ENCODE results near the gene MYOG. TPM values are rescaled to one million over a fixed set of nuclear protein-coding genes. Genes with fewer than 3 reads are reported as not detected.

The MYOG gene
- total RNA-seq, 5 donors from 2014 or later (not counting 1 experiment from before 2014, with no cell fraction given): not detected

DNA sequence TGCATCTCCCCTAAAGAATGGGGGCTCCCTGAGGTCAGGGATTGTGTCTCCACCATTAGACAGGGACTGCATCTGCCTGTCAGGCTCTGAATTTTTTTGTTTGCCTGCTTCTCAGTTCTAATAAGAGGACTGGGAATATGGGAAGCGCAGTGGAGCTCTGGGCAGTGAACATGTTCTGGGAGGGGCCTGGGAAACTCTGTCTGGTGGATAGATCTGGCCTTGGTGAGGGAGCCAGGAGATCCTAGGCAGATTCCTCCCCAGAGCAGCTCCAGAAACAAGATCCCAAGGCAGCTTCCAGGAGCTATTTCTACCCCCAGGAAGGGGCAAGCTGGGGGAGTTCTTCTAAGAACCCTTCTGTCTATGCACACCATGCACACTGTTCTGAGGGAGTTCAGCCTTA is 12.6 kb upstream of the MYOG start:
- no peak overlapping the region for H3K27ac Mint-ChIP-seq
- H3K4me1 Mint-ChIP-seq: no peaks in the 10 kb centered on the region
- Histone ChIP-seq H3K27ac (ENCODE audit: low read length) (no peak overlapping the region), H3K4me3 (ENCODE audit: control insufficient read depth in 1 of 2, extremely low read depth in 1 of 2, low read length in 1 of 2) (no peak overlapping the region), H3K27me3 (replicated peaks in 1 of 2; ENCODE audit: control insufficient read depth in 2 of 2, extremely low read depth in 1 of 2, insufficient read depth in 2 of 2, low read length in 1 of 2) (peaks cover 0 to 11% of the 10 kb centered on the region in 2 experiments), H3K4me1 (ENCODE audit: control insufficient read depth in 1 of 2, extremely low read depth in 1 of 2, insufficient read depth in 2 of 2, low read length in 2 of 2) (no peaks in the 10 kb centered on the region), H3K36me3 (ENCODE audit: control insufficient read depth in 2 of 2, extremely low read depth in 1 of 2, insufficient read depth in 1 of 2, low read length in 1 of 2) (no peaks in the 10 kb centered on the region), H3K9me3 (no peaks in the 10 kb centered on the region)
- DNase-seq (no peak), ATAC-seq (replicated peaks in 1 of 4) (no peak)
- H3K36me3 Mint-ChIP-seq: peaks cover 3% of the 10 kb centered on the region
- CTCF ChIA-PET: no interaction called here
- peaks cover 10 to 25% (median 24%) of the 10 kb centered on the region in 3 donors for H3K9me3 Mint-ChIP-seq
- peaks cover 13 to 33% of the 10 kb centered on the region in 2 donors for H3K27me3 Mint-ChIP-seq
- POLR2A ChIA-PET: no interaction called here
- WGBS (ENCODE audit: insufficient coverage): 80% methylated on average over 1 of the region's 1 CpG
- H3K4me3 Mint-ChIP-seq: no peak overlapping the region

GRCh38 chr1:203097001-203097400 is 11.2 kb upstream of the MYOG start:
- CTCF ChIA-PET: no interaction called here

GRCh38 chr1:203096566-203096965 is 10.8 kb upstream of the MYOG start:
- ChIA-PET CTCF (no interaction called here), POLR2A (no interaction called here)
- no peak for ATAC-seq (replicated peaks in 1 of 4)

More at GRCh38 chr1:203097001-203097400, 11.2 kb upstream of the MYOG start:
- no peak overlapping the region for H3K27ac ChIP-seq (ENCODE audit: low read length)
- H3K27me3 ChIP-seq (replicated peaks in 1 of 2; ENCODE audit: control insufficient read depth in 2 of 2, extremely low read depth in 1 of 2, insufficient read depth in 2 of 2, low read length in 1 of 2): peaks cover 0 to 12% of the 10 kb centered on the region in 2 experiments
- no peak overlapping the region for H3K4me3 ChIP-seq (ENCODE audit: control insufficient read depth in 1 of 2, extremely low read depth in 1 of 2, low read length in 1 of 2)
- ATAC-seq (replicated peaks in 1 of 4) (no peak), DNase-seq (no peak)
- no peaks in the 10 kb centered on the region for H3K4me1 ChIP-seq (ENCODE audit: control insufficient read depth in 1 of 2, extremely low read depth in 1 of 2, insufficient read depth in 2 of 2, low read length in 2 of 2)
- H3K9me3 Mint-ChIP-seq: peaks cover 10 to 25% (median 24%) of the 10 kb centered on the region in 3 donors
- H3K36me3 Mint-ChIP-seq: peaks cover 3% of the 10 kb centered on the region
- POLR2A ChIA-PET: no interaction called here
- H3K9me3 ChIP-seq: no peaks in the 10 kb centered on the region
- H3K4me3 Mint-ChIP-seq: no peak overlapping the region
- whole genome bisulfite sequencing (ENCODE audit: insufficient coverage): 62% methylated on average over 1 of the region's 1 CpG
- no peaks in the 10 kb centered on the region for H3K4me1 Mint-ChIP-seq
- H3K27me3 Mint-ChIP-seq: peaks cover 22 to 42% of the 10 kb centered on the region in 2 donors
- H3K27ac Mint-ChIP-seq: no peak overlapping the region
- H3K36me3 ChIP-seq (ENCODE audit: control insufficient read depth in 2 of 2, extremely low read depth in 1 of 2, insufficient read depth in 1 of 2, low read length in 1 of 2): no peaks in the 10 kb centered on the region

DNA sequence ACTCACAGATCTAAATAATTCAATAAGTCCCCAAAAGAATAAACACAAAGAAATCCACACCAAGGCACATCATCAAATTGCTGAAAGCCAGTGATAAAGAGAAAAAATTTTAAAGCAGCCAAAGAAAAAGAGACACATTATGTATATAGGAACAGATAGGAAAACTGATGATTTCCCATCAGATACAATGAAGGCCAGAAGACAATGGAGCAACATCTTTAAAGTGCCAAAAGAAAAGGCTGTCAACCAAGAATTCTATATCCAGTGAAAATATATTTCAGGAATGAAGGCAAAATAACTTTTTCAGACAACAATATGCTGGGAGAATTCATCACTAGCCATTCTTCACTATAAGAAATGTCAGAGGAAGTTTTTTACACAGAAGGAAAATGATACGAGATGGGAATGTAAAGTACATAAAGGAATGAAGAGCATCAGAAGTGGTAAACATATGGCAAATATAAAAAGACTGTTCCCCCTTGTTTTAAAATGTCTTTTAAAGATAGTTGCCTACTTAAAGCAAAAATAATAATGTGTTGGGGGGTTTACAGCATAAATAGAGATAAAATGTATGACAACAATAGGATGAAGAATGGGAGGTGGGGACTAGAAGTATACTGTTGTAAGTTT is 9.4 kb upstream of the MYOG start:
- H3K27ac ChIP-seq (ENCODE audit: low read length): no peak overlapping the region
- peaks cover 3% of the 10 kb centered on the region for H3K36me3 Mint-ChIP-seq
- ChIA-PET POLR2A (no interaction called here), CTCF (no interaction called here)
- H3K4me3 ChIP-seq (ENCODE audit: control insufficient read depth in 1 of 2, extremely low read depth in 1 of 2, low read length in 1 of 2): no peak overlapping the region
- ATAC-seq (replicated peaks in 1 of 4): no peak
- H3K9me3 Mint-ChIP-seq: peaks cover 10 to 25% (median 24%) of the 10 kb centered on the region in 3 donors
- H3K27me3 Mint-ChIP-seq: peaks cover 30 to 48% of the 10 kb centered on the region in 2 donors
- H3K4me1 Mint-ChIP-seq: no peaks in the 10 kb centered on the region
- H3K27ac Mint-ChIP-seq: no peak overlapping the region
- H3K9me3 ChIP-seq: no peaks in the 10 kb centered on the region
- H3K36me3 ChIP-seq (ENCODE audit: control insufficient read depth in 2 of 2, extremely low read depth in 1 of 2, insufficient read depth in 1 of 2, low read length in 1 of 2): no peaks in the 10 kb centered on the region
- DNase-seq: no peak
- H3K4me1 ChIP-seq (ENCODE audit: control insufficient read depth in 1 of 2, extremely low read depth in 1 of 2, insufficient read depth in 2 of 2, low read length in 2 of 2): no peaks in the 10 kb centered on the region
- no peak overlapping the region for H3K4me3 Mint-ChIP-seq
- H3K27me3 ChIP-seq (replicated peaks in 1 of 2; ENCODE audit: control insufficient read depth in 2 of 2, extremely low read depth in 1 of 2, insufficient read depth in 2 of 2, low read length in 1 of 2): peaks cover 0 to 21% of the 10 kb centered on the region in 2 experiments
- no CpG with 5 or more reads among the region's 1 CpG for WGBS (ENCODE audit: insufficient coverage)

More at GRCh38 chr1:203096566-203096965, 10.8 kb upstream of the MYOG start:
- DNase-seq: no peak
- Mint-ChIP-seq H3K4me3 (no peak overlapping the region), H3K36me3 (peaks cover 3% of the 10 kb centered on the region), H3K9me3 (peaks cover 10 to 25% (median 24%) of the 10 kb centered on the region in 3 donors), H3K27me3 (peaks cover 25 to 45% of the 10 kb centered on the region in 2 donors), H3K27ac (no peak overlapping the region), H3K4me1 (no peaks in the 10 kb centered on the region)
- no peak overlapping the region for H3K27ac ChIP-seq (ENCODE audit: low read length)
- no peak overlapping the region for H3K4me3 ChIP-seq (ENCODE audit: control insufficient read depth in 1 of 2, extremely low read depth in 1 of 2, low read length in 1 of 2)
- peaks cover 0 to 13% of the 10 kb centered on the region in 2 experiments for H3K27me3 ChIP-seq (replicated peaks in 1 of 2; ENCODE audit: control insufficient read depth in 2 of 2, extremely low read depth in 1 of 2, insufficient read depth in 2 of 2, low read length in 1 of 2)
- H3K36me3 ChIP-seq (ENCODE audit: control insufficient read depth in 2 of 2, extremely low read depth in 1 of 2, insufficient read depth in 1 of 2, low read length in 1 of 2): no peaks in the 10 kb centered on the region
- H3K4me1 ChIP-seq (ENCODE audit: control insufficient read depth in 1 of 2, extremely low read depth in 1 of 2, insufficient read depth in 2 of 2, low read length in 2 of 2): no peaks in the 10 kb centered on the region
- H3K9me3 ChIP-seq: no peaks in the 10 kb centered on the region

DNA sequence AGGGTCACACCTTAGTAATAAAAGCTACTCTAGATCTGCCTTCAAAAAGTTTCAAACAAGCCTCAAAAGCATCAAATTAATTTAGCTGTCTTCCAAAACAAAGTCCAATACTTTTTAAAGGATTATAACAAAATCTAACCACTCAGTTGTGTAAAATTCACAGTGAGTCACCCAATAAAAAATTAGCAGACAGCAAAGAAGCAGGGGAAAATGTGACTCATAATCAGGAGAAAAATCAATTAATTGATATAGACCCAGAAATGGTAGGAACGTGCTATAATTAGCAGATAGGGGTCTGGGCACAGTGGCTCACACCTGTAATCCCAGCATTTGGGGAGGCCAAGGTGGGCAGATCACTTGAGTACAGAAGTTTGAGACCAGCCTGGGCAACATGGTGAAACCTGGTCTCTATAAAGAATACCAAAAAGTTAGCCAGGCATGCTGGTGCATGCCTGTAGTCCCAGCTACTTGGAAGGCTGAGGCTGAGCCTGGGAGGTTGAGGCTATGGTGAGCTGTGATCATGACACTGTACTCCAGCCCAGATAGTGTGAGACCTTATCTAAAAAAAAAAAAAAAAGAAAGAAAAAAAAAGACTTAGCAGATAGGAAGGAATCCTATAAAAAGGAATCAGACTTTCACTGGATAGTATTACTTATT is 8.1 kb upstream of the MYOG start:
- Mint-ChIP-seq H3K27me3 (peaks cover 30 to 39% of the 10 kb centered on the region in 2 donors), H3K36me3 (peaks cover 3% of the 10 kb centered on the region), H3K4me1 (no peaks in the 10 kb centered on the region), H3K27ac (no peak overlapping the region), H3K4me3 (no peak overlapping the region), H3K9me3 (peaks cover 10 to 25% (median 24%) of the 10 kb centered on the region in 3 donors)
- Histone ChIP-seq H3K4me3 (ENCODE audit: control insufficient read depth in 1 of 2, extremely low read depth in 1 of 2, low read length in 1 of 2) (no peak overlapping the region), H3K36me3 (ENCODE audit: control insufficient read depth in 2 of 2, extremely low read depth in 1 of 2, insufficient read depth in 1 of 2, low read length in 1 of 2) (no peaks in the 10 kb centered on the region), H3K27me3 (replicated peaks in 1 of 2; ENCODE audit: control insufficient read depth in 2 of 2, extremely low read depth in 1 of 2, insufficient read depth in 2 of 2, low read length in 1 of 2) (peaks cover 0 to 26% of the 10 kb centered on the region in 2 experiments), H3K4me1 (ENCODE audit: control insufficient read depth in 1 of 2, extremely low read depth in 1 of 2, insufficient read depth in 2 of 2, low read length in 2 of 2) (no peaks in the 10 kb centered on the region), H3K9me3 (no peaks in the 10 kb centered on the region), H3K27ac (ENCODE audit: low read length) (no peak overlapping the region)
- POLR2A ChIA-PET: no interaction called here
- no peak for ATAC-seq (replicated peaks in 1 of 4)
- DNase-seq: no peak
- CTCF ChIA-PET: no interaction called here
- WGBS (ENCODE audit: insufficient coverage): 60% methylated on average over 1 of the region's 1 CpG

DNA sequence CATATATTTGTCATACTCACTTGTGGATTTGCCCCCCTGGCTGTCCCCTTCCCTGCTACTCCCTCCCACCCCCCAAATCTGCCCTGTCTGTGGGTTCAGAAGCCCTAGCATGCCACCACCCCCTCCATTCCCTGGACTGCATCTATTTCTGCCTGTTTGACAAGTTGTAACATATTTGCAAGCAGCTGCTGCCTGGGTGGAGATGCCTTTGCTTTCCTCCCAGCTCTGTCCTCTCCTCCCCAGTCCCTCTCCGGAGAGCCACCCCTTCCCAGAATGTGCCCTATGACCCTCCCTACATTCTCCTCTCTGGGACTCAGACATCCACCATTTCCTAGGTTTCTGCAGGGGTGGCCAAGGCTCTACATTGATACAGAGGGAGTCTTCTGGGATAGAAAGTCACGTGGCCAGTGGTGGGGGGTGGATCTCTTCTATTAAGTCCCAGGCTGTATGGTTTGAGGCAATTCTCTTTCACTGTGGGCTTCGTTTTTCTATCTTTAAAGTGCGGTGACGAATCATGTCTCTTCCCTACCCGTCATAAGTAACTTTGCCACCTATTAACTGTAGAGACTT is 6.0 kb upstream of the MYOG start:
- POLR2A ChIA-PET: no interaction called here
- no peak overlapping the region for H3K27ac Mint-ChIP-seq
- H3K4me3 Mint-ChIP-seq: no peak overlapping the region
- no peaks in the 10 kb centered on the region for H3K4me1 Mint-ChIP-seq
- H3K27ac ChIP-seq (ENCODE audit: low read length): no peak overlapping the region
- H3K9me3 ChIP-seq: no peaks in the 10 kb centered on the region
- H3K9me3 Mint-ChIP-seq: peaks cover 10 to 23% (median 21%) of the 10 kb centered on the region in 3 donors
- H3K27me3 Mint-ChIP-seq: peaks cover 27 to 33% of the 10 kb centered on the region in 2 donors
- H3K27me3 ChIP-seq (replicated peaks in 1 of 2; ENCODE audit: control insufficient read depth in 2 of 2, extremely low read depth in 1 of 2, insufficient read depth in 2 of 2, low read length in 1 of 2): peaks cover 0 to 26% of the 10 kb centered on the region in 2 experiments
- H3K36me3 ChIP-seq (ENCODE audit: control insufficient read depth in 2 of 2, extremely low read depth in 1 of 2, insufficient read depth in 1 of 2, low read length in 1 of 2): no peaks in the 10 kb centered on the region
- DNase-seq (no peak), ATAC-seq (replicated peaks in 1 of 4) (no peak)
- H3K4me3 ChIP-seq (ENCODE audit: control insufficient read depth in 1 of 2, extremely low read depth in 1 of 2, low read length in 1 of 2): no peak overlapping the region
- CTCF ChIA-PET: no interaction called here
- H3K36me3 Mint-ChIP-seq: peaks cover 3% of the 10 kb centered on the region
- no peaks in the 10 kb centered on the region for H3K4me1 ChIP-seq (ENCODE audit: control insufficient read depth in 1 of 2, extremely low read depth in 1 of 2, insufficient read depth in 2 of 2, low read length in 2 of 2)
- 78% methylated on average over 4 of the region's 6 CpGs for WGBS (ENCODE audit: insufficient coverage)

Measured in T-cell (primary cell).